BLaER1 treated with 17β-estradiol and CSF1 and Interleukin-3, amounts not matched to agents 10 nM and 100 nM (cell line): ENCODE results near the gene MED17.
A peak's percentile ranks its signal among the peaks of the same experiment; 100 is the strongest.
"Not testable (repeated sequence)": the region's sequence is repeated elsewhere in the genome, so short reads cannot be mapped to it uniquely, and the experiment has no call there.

ENCODE experiments used
- H3K27ac ChIP-seq, 11 experiments: shearing (Covaris generic); formaldehyde crosslinking; 2 replicates each; pipeline ENCODE4 v1.8.1; 2022
- H3K27me3 ChIP-seq, 11 experiments: shearing (Covaris generic); formaldehyde crosslinking; 2 replicates each; pipeline ENCODE4 v1.8.1; 2022
- H3K36me3 ChIP-seq, 11 experiments: shearing (Covaris generic); formaldehyde crosslinking; 2 replicates each; pipeline ENCODE4 v1.8.1; 2022
- H3K4me1 ChIP-seq, 10 experiments: shearing (Covaris generic); formaldehyde crosslinking; 2 replicates each; pipeline ENCODE4 v1.8.1; 2022
- H3K4me2 ChIP-seq, 11 experiments: shearing (Covaris generic); formaldehyde crosslinking; 2 replicates each; pipeline ENCODE4 v1.8.1; 2022
- H3K4me3 ChIP-seq, 10 experiments: shearing (Covaris generic); formaldehyde crosslinking; 2 replicates each; pipeline ENCODE4 v1.8.1; 2022
- H3K9ac ChIP-seq, 11 experiments: shearing (Covaris generic); formaldehyde crosslinking; 2 replicates each; pipeline ENCODE4 v1.8.1; 2022
- H3K9me3 ChIP-seq, 11 experiments: shearing (Covaris generic); formaldehyde crosslinking; replicated peaks in 1 of 11; 2 replicates each; pipeline ENCODE4 v1.8.1; 2022
- H4K20me1 ChIP-seq, 11 experiments: shearing (Covaris generic); formaldehyde crosslinking; 2 replicates each; pipeline ENCODE4 v1.8.1; 2022
- Cebpa-rat ChIP-seq, 11 experiments: shearing (Covaris generic); IDR thresholded peaks; 2 replicates each; pipeline ENCODE4 v1.8.1; 2022

Gene MED17

GRCh38 chr11:93766504-93766903, 17.6 kb upstream of the MED17 start:
- TF ChIP-seq Cebpa-rat (IDR thresholded peaks at IDR 0.05), result no peak
- H4K20me1 ChIP-seq, result no peaks in the 10 kb centered on the region; a peak in 1 of 22 replicates
- H3K4me2 ChIP-seq, result no peak overlapping the region
- H3K4me1 ChIP-seq, result peaks cover 0 to 12% (median 0%) of the 10 kb centered on the region in 10 experiments; a peak in 3 of 20 replicates
- peaks cover 30 to 56% (median 42%) of the 10 kb centered on the region in 11 experiments for H3K36me3 ChIP-seq
- H3K27ac ChIP-seq, result no peak overlapping the region
- H3K9me3 ChIP-seq, result peaks cover 5 to 14% (median 9%) of the 10 kb centered on the region in 11 experiments; a peak in 19 of 22 replicates
- H3K9ac ChIP-seq, result no peak overlapping the region
- no peaks in the 10 kb centered on the region for H3K27me3 ChIP-seq
- H3K4me3 ChIP-seq, result no peak overlapping the region

DNA sequence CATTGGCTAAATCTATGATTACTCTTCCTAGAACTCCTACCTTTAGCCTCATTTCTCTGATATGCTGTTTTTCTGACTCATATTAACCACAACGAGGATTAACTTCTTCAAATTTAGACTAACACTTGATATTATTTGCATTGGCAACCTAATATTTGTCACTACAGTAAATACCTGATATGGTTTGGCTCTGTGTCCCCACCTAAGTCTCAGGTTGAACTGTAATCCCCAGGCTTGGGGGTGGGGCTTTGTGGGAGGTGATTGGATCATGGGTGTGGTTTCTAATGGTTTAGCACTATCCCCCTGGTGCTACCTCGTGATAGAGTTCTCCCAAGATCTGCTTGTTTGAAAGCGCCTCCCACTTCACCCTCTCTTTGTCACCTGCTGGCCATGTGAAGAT, 17.1 kb upstream of the MED17 start:
- Histone ChIP-seq H3K36me3 (peaks cover 27 to 54% (median 38%) of the 10 kb centered on the region in 11 experiments), H3K4me1 (peaks cover 0 to 12% (median 0%) of the 10 kb centered on the region in 10 experiments; a peak in 3 of 20 replicates), H4K20me1 (no peaks in the 10 kb centered on the region; a peak in 1 of 22 replicates), H3K27me3 (no peaks in the 10 kb centered on the region), H3K9me3 (peaks cover 6 to 19% (median 11%) of the 10 kb centered on the region in 11 experiments; a peak in 21 of 22 replicates), H3K4me2 (no peak overlapping the region), H3K27ac (no peak overlapping the region), H3K4me3 (no peak overlapping the region), H3K9ac (no peak overlapping the region)
- TF ChIP-seq Cebpa-rat (IDR thresholded peaks at IDR 0.05), result no peak

- no peak for TF ChIP-seq Cebpa-rat (IDR thresholded peaks at IDR 0.05)
- Histone ChIP-seq H3K27ac (no peak overlapping the region), H3K4me2 (no peak overlapping the region), H3K9me3 (peaks cover 28 to 44% (median 33%) of the 10 kb centered on the region in 11 experiments), H4K20me1 (no peaks in the 10 kb centered on the region), H3K9ac (no peak overlapping the region), H3K27me3 (no peaks in the 10 kb centered on the region), H3K36me3 (peaks cover 7 to 33% (median 24%) of the 10 kb centered on the region in 11 experiments; a peak in 18 of 22 replicates), H3K4me3 (no peak overlapping the region), H3K4me1 (peaks cover 7 to 25% (median 12%) of the 10 kb centered on the region in 10 experiments)
Observed at GRCh38 chr11:93770160-93770559, 13.9 kb upstream of the MED17 start.

- peaks cover 11 to 42% (median 26%) of the 10 kb centered on the region in 10 experiments for H3K4me1 ChIP-seq
- H3K4me2 ChIP-seq, result no peak overlapping the region
- H4K20me1 ChIP-seq, result no peaks in the 10 kb centered on the region
- no peaks in the 10 kb centered on the region for H3K27me3 ChIP-seq
- peaks cover 20 to 43% (median 31%) of the 10 kb centered on the region in 11 experiments for H3K9me3 ChIP-seq
- H3K9ac ChIP-seq, result no peak overlapping the region
- no peak overlapping the region for H3K4me3 ChIP-seq
- H3K27ac ChIP-seq, result no peak overlapping the region
- H3K36me3 ChIP-seq, result peaks cover 6 to 17% (median 13%) of the 10 kb centered on the region in 11 experiments; a peak in 15 of 22 replicates
- TF ChIP-seq Cebpa-rat (IDR thresholded peaks at IDR 0.05), result no peak
Observed at GRCh38 chr11:93772123-93772522, 12.0 kb upstream of the MED17 start.

- H3K9me3 ChIP-seq, result peaks cover 16 to 39% (median 28%) of the 10 kb centered on the region in 11 experiments
- H3K9ac ChIP-seq, result no peak overlapping the region
- peaks cover 6 to 16% (median 12%) of the 10 kb centered on the region in 11 experiments; a peak in 13 of 22 replicates for H3K36me3 ChIP-seq
- no peak overlapping the region for H3K27ac ChIP-seq
- peaks cover 11 to 45% (median 26%) of the 10 kb centered on the region in 10 experiments for H3K4me1 ChIP-seq
- H4K20me1 ChIP-seq, result no peaks in the 10 kb centered on the region
- H3K27me3 ChIP-seq, result no peaks in the 10 kb centered on the region
- no peak overlapping the region for H3K4me2 ChIP-seq
- TF ChIP-seq Cebpa-rat (IDR thresholded peaks at IDR 0.05), result no peak
- peak overlapping the region in 1 of 10 experiments; percentile 24; a peak in 1 of 20 replicates for H3K4me3 ChIP-seq
Observed at GRCh38 chr11:93773045-93773477, 11.0 kb upstream of the MED17 start.

GRCh38 chr11:93773601-93774200, 10.4 kb upstream of the MED17 start:
- Histone ChIP-seq H3K36me3 (peaks cover 6 to 16% (median 12%) of the 10 kb centered on the region in 11 experiments; a peak in 13 of 22 replicates), H3K27ac (peak overlapping the region in 7 of 11 experiments; percentile 50 to 65 (median 61); a peak in 9 of 22 replicates), H3K27me3 (no peaks in the 10 kb centered on the region), H3K4me2 (peak overlapping the region in 7 of 11 experiments; percentile 27 to 64 (median 48); a peak in 10 of 22 replicates), H3K4me1 (peaks cover 11 to 44% (median 26%) of the 10 kb centered on the region in 10 experiments), H4K20me1 (no peaks in the 10 kb centered on the region), H3K9me3 (peaks cover 16 to 39% (median 28%) of the 10 kb centered on the region in 11 experiments), H3K9ac (no peak overlapping the region), H3K4me3 (no peak overlapping the region)
- no peak for TF ChIP-seq Cebpa-rat (IDR thresholded peaks at IDR 0.05)

DNA sequence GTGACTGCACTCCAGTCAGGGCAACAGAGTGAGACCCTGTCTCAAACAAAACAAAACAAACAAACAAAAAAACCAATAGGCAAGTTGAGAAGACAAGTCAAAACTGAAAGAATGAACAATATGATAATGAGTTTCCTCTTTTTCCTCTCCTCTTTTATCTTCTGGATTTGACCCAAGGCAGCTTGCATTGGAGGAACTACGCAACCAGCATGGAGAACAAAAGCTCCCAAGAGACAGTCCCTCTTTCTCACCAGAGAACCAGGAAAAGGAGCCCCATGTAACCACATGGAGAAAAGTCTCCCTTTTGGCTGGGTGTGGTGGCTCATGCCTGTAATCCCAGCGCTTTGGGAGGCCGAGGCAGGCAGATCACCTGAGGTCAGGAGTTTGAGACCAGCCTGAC, 9.5 kb upstream of the MED17 start:
- not testable (repeated sequence) for H3K27me3 ChIP-seq, H4K20me1 ChIP-seq, H3K4me3 ChIP-seq
- Histone ChIP-seq H3K9ac (peak overlapping the region in 1 of 11 experiments; percentile 40; a peak in 1 of 22 replicates), H3K9me3 (peaks cover 16 to 39% (median 28%) of the 10 kb centered on the region in 11 experiments), H3K36me3 (peaks cover 6 to 16% (median 12%) of the 10 kb centered on the region in 11 experiments; a peak in 13 of 22 replicates), H3K4me1 (peaks cover 11 to 37% (median 26%) of the 10 kb centered on the region in 10 experiments), H3K4me2 (peak overlapping the region; percentile 14 to 64 (median 48); a peak in 20 of 22 replicates), H3K27ac (peak overlapping the region in 9 of 11 experiments; percentile 29 to 65 (median 58); a peak in 16 of 22 replicates)

DNA sequence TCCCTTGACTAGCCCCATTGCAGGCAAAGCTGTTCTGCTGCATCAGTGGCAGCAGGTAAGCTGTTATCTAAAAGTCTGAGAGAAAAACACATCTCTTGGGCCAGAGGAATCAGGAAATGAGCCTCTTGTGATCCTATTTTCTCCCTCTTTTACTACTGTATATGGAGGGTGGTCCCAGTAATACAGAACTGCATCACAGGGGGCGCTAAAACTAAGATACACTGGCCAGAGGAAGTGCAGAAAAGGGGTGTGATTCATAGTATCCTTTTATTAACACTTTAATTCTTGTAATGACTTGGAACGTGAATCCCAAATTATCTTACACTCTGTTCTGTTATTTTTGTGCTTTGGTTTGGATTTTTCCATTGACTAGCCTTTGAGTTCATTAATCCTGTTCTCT, 8.8 kb upstream of the MED17 start:
- Histone ChIP-seq H3K9me3 (peaks cover 16 to 39% (median 30%) of the 10 kb centered on the region in 11 experiments), H4K20me1 (no peaks in the 10 kb centered on the region), H3K4me2 (peak overlapping the region in 8 of 11 experiments; percentile 27 to 64 (median 52); a peak in 13 of 22 replicates), H3K4me1 (peaks cover 11 to 35% (median 26%) of the 10 kb centered on the region in 10 experiments), H3K27me3 (no peaks in the 10 kb centered on the region), H3K9ac (no peak overlapping the region), H3K27ac (peak overlapping the region in 8 of 11 experiments; percentile 29 to 65 (median 60); a peak in 9 of 22 replicates), H3K4me3 (no peak overlapping the region), H3K36me3 (peaks cover 6 to 16% (median 12%) of the 10 kb centered on the region in 11 experiments; a peak in 14 of 22 replicates)
- no peak for TF ChIP-seq Cebpa-rat (IDR thresholded peaks at IDR 0.05)

- H3K9ac ChIP-seq, result peak overlapping the region; percentile 90 to 100 (median 99); a peak in 21 of 22 replicates
- peak overlapping the region; percentile 82 to 99 (median 93) for H3K4me3 ChIP-seq
Observed at GRCh38 chr11:93783362-93783761, 720 bp upstream of the MED17 start.

More at GRCh38 chr11:93783362-93783761, 720 bp upstream of the MED17 start:
- Histone ChIP-seq H3K9me3 (peaks cover 0 to 11% (median 0%) of the 10 kb centered on the region in 11 experiments; a peak in 3 of 22 replicates), H4K20me1 (peaks cover 35 to 41% (median 37%) of the 10 kb centered on the region in 11 experiments), H3K27ac (peak overlapping the region in 9 of 11 experiments; percentile 96 to 100 (median 98); a peak in 17 of 22 replicates), H3K4me2 (peak overlapping the region; percentile 65 to 97 (median 79)), H3K36me3 (peaks cover 2 to 30% (median 27%) of the 10 kb centered on the region in 11 experiments; a peak in 21 of 22 replicates), H3K27me3 (no peaks in the 10 kb centered on the region), H3K4me1 (peaks cover 23 to 35% (median 30%) of the 10 kb centered on the region in 10 experiments)
- no peak for TF ChIP-seq Cebpa-rat (IDR thresholded peaks at IDR 0.05)
